Fibroblast of peridontal ligament (primary cell): ENCODE measurements around the gene KLHL15.
A peak's percentile ranks its signal among the peaks of the same experiment; 100 is the strongest.

Source experiments
- DNase-seq: peaks from one replicate; pipeline ENCODE4 v3.0.0-alpha.2; 2010; ENCODE audit errors: extremely low read depth

Gene KLHL15

GRCh38 chrX:23952984-23953907, 73.7 kb downstream of the KLHL15 start:
- no peak for DNase-seq

DNA sequence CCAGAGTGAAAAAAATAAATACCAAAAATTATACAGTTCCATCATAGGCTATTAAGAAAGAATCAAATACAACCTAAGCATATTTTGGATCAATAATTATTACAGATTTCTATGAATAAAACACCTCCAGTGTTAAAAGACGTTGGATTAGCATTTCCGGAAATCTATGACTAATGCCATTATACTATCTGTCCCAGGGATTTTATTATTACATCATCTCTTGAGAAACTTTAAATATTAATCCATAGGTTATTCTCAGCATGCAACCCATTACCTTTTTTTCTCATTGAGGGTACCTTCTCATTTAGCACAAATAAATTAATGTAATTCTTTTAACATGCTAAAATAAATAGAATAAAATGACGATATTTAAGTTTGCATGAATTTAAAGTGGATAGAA, 74.6 kb downstream of the KLHL15 start:
- no peak for DNase-seq

- no peak for DNase-seq
These were observed 81.8 kb downstream of the KLHL15 start for GRCh38 chrX:23945206-23945605.

DNA sequence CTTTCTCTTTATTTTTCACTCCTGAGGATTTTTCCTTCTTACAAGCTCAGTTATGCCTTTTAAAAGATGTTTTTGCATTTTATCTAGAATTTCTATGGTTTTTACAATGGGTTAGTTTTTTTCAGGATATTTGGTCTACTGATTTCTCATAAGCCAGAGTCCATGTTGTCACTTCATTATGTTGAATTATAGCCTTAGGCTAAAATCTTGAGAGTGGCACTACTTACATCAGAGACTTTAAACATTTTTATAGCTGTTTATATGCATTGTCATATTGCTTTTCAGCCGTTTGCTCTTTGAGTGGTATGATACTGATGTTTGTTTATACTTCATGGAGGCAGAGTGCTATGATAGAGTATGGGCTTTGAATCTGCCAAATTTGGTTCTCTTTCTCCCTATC, 82.8 kb downstream of the KLHL15 start:
- DNase-seq, result no peak

DNA sequence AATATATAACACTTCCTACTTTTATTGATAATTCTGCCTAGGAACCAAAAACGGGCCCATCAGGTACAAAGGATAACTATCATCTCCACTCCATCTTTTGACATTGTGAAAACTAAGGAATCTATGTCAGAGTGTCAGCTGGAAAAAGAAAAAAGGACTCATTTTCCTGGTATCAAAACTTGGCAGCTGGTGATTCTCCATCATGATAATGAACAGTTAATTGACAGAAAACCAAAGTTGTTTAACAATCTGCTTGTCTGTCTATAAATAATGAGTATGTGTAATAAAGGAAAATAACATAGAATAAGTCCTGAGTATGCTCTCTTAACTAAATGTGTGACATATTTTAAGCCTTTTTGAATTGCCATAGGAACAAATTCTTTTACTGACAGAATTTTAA, 87.8 kb downstream of the KLHL15 start:
- DNase-seq, result no peak

DNA sequence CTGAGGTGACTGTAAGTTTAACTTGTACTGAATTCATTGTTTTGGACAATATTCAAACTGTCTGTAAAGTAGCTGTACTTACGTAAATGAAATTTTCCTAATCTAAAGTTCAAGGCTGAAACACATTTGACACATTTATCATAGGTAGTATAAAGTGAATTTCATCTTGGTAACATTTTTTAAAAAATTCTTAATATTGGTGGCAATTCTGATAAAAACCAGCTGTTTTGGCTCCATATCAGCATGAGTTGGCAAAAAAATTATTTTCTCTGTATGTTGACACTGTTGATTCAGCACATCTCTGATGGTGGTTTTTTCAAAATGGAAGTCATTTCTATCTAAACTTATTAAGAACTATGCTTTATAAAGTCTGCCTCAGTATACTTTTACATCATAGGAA, 88.3 kb downstream of the KLHL15 start:
- peak; percentile 60 for DNase-seq

- peak; percentile 6 for DNase-seq
These were observed 89.9 kb downstream of the KLHL15 start for GRCh38 chrX:23937100-23937499.

- no peak for DNase-seq
These were observed 90.8 kb downstream of the KLHL15 start for GRCh38 chrX:23936180-23936579.

GRCh38 chrX:23935106-23935505, 91.9 kb downstream of the KLHL15 start:
- peak; percentile 72 for DNase-seq
